ENCODE measurements around the gene TPM4. TPM values are rescaled to one million over a fixed set of nuclear protein-coding genes. Genes with fewer than 3 reads are reported as not detected.

Gene TPM4
- total and polyA plus RNA-seq, 2 of the 13 experiments (the other 11 are each of a cell fraction or from before 2014, with no cell fraction given): 180 to 188 TPM

DNA sequence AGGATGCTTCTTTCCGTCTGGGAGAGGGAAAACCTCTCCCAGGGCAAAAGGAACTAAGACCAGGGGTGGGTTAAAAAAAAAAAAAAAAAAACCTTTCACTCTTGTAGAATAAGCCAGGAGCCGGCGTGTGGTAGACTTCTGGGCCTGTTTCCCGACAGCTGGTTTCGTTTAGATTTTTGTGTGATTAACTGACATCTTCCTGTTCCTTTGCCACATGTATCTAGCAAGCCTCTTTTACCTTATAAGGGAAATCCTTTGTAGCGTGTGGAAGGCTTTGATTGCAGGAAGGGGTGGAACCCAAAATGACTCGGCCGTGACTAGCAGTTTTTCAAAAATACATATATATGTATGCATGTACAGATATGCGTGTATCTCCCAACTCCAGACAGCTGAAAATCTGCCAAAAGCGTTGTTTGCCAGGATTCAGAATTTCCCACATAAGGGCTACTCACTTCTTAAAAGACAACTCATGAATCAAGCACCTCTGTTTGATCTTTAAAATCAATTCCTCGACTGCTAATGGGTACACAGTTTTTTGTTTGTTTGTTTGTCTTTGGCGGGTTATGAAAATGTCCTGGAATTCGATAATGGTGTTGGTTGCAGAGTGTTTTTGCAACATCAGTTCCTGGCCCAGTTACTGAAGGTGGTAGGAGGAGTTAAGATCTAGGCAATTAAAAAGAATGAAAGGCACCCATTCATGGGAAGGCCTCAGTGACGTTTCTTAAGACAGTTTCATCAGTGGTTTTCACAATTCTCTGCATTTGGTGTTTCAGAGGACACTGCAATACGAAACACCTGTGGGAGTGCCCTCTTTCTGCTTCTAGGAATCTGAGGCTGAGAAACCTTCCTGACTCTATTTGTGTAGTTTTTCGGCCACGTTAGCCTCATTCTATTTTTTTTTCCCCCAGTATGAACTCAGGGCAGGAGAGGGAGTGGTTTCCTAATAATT is 2.7 kb downstream of the TPM4 start (continued):
- no peak for TF ChIP-seq ZNF496 (CRISPR knock-in tag; IDR thresholded peaks at IDR 0.05; ENCODE audit: insufficient replicate concordance)
- no peak for TF ChIP-seq TEAD2 (CRISPR knock-in tag; IDR thresholded peaks at IDR 0.05)
- no peak for TF ChIP-seq ZNF605 (CRISPR knock-in tag; IDR thresholded peaks at IDR 0.05)
- TF ChIP-seq, protein P1, sequence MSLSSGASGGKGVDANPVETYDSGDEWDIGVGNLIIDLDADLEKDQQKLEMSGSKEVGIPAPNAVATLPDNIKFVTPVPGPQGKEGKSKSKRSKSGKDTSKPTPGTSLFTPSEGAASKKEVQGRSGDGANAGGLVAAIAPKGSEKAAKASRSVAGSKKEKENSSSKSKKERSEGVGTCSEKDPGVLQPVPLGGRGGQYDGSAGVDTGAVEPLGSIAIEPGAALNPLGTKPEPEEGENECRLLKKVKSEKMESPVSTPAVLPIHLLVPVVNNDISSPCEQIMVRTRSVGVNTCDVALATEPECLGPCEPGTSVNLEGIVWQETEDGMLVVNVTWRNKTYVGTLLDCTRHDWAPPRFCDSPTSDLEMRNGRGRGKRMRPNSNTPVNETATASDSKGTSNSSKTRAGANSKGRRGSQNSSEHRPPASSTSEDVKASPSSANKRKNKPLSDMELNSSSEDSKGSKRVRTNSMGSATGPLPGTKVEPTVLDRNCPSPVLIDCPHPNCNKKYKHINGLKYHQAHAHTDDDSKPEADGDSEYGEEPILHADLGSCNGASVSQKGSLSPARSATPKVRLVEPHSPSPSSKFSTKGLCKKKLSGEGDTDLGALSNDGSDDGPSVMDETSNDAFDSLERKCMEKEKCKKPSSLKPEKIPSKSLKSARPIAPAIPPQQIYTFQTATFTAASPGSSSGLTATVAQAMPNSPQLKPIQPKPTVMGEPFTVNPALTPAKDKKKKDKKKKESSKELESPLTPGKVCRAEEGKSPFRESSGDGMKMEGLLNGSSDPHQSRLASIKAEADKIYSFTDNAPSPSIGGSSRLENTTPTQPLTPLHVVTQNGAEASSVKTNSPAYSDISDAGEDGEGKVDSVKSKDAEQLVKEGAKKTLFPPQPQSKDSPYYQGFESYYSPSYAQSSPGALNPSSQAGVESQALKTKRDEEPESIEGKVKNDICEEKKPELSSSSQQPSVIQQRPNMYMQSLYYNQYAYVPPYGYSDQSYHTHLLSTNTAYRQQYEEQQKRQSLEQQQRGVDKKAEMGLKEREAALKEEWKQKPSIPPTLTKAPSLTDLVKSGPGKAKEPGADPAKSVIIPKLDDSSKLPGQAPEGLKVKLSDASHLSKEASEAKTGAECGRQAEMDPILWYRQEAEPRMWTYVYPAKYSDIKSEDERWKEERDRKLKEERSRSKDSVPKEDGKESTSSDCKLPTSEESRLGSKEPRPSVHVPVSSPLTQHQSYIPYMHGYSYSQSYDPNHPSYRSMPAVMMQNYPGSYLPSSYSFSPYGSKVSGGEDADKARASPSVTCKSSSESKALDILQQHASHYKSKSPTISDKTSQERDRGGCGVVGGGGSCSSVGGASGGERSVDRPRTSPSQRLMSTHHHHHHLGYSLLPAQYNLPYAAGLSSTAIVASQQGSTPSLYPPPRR (CRISPR knock-in tag; IDR thresholded peaks at IDR 0.05; ENCODE audit: borderline replicate concordance): no peak
- peak; percentile 83 for TF ChIP-seq BCL6 (CRISPR knock-in tag; IDR thresholded peaks at IDR 0.05)
- TF ChIP-seq CREM (IDR thresholded peaks at IDR 0.05): peak; percentile 21; the same call in 1 of the 2 replicates
- TF ChIP-seq CREM (CRISPR knock-in tag; IDR thresholded peaks at IDR 0.05): no peak
- TF ChIP-seq ZNF260 (CRISPR knock-in tag; IDR thresholded peaks at IDR 0.05; ENCODE audit: borderline replicate concordance, low read depth): no peak
- TF ChIP-seq ZNF839 (CRISPR knock-in tag; IDR thresholded peaks at IDR 0.05; ENCODE audit: borderline replicate concordance): no peak
- TF ChIP-seq ZNF432 (CRISPR knock-in tag; IDR thresholded peaks at IDR 0.05; ENCODE audit: borderline replicate concordance): no peak
- TF ChIP-seq, protein P2, sequence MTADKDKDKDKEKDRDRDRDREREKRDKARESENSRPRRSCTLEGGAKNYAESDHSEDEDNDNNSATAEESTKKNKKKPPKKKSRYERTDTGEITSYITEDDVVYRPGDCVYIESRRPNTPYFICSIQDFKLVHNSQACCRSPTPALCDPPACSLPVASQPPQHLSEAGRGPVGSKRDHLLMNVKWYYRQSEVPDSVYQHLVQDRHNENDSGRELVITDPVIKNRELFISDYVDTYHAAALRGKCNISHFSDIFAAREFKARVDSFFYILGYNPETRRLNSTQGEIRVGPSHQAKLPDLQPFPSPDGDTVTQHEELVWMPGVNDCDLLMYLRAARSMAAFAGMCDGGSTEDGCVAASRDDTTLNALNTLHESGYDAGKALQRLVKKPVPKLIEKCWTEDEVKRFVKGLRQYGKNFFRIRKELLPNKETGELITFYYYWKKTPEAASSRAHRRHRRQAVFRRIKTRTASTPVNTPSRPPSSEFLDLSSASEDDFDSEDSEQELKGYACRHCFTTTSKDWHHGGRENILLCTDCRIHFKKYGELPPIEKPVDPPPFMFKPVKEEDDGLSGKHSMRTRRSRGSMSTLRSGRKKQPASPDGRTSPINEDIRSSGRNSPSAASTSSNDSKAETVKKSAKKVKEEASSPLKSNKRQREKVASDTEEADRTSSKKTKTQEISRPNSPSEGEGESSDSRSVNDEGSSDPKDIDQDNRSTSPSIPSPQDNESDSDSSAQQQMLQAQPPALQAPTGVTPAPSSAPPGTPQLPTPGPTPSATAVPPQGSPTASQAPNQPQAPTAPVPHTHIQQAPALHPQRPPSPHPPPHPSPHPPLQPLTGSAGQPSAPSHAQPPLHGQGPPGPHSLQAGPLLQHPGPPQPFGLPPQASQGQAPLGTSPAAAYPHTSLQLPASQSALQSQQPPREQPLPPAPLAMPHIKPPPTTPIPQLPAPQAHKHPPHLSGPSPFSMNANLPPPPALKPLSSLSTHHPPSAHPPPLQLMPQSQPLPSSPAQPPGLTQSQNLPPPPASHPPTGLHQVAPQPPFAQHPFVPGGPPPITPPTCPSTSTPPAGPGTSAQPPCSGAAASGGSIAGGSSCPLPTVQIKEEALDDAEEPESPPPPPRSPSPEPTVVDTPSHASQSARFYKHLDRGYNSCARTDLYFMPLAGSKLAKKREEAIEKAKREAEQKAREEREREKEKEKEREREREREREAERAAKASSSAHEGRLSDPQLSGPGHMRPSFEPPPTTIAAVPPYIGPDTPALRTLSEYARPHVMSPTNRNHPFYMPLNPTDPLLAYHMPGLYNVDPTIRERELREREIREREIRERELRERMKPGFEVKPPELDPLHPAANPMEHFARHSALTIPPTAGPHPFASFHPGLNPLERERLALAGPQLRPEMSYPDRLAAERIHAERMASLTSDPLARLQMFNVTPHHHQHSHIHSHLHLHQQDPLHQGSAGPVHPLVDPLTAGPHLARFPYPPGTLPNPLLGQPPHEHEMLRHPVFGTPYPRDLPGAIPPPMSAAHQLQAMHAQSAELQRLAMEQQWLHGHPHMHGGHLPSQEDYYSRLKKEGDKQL (CRISPR knock-in tag; IDR thresholded peaks at IDR 0.05; ENCODE audit: low read depth): no peak
- TF ChIP-seq, protein P3, sequence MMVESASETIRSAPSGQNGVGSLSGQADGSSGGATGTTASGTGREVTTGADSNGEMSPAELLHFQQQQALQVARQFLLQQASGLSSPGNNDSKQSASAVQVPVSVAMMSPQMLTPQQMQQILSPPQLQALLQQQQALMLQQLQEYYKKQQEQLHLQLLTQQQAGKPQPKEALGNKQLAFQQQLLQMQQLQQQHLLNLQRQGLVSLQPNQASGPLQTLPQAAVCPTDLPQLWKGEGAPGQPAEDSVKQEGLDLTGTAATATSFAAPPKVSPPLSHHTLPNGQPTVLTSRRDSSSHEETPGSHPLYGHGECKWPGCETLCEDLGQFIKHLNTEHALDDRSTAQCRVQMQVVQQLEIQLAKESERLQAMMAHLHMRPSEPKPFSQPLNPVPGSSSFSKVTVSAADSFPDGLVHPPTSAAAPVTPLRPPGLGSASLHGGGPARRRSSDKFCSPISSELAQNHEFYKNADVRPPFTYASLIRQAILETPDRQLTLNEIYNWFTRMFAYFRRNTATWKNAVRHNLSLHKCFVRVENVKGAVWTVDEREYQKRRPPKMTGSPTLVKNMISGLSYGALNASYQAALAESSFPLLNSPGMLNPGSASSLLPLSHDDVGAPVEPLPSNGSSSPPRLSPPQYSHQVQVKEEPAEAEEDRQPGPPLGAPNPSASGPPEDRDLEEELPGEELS (CRISPR knock-in tag; IDR thresholded peaks at IDR 0.05): peak; percentile 67
- no peak for TF ChIP-seq SP2 (CRISPR knock-in tag; IDR thresholded peaks at IDR 0.05)
- TF ChIP-seq ZNF790 (CRISPR knock-in tag; IDR thresholded peaks at IDR 0.05; ENCODE audit: borderline replicate concordance): no peak
- no peak for TF ChIP-seq PTBP1 (IDR thresholded peaks at IDR 0.05; ENCODE audit: low read depth, low read length, poor library complexity, severe bottlenecking)
- no peak for TF ChIP-seq ZEB1 (IDR thresholded peaks at IDR 0.05; ENCODE audit: insufficient replicate concordance, low read depth)

Measured in HepG2 (cell line).